Erythroblast (primary cell): ENCODE results near the gene PKLR.
"Not testable (repeated sequence)": the region's sequence is repeated elsewhere in the genome, so short reads cannot be mapped to it uniquely, and the experiment has no call there.

Experiments
- DNase-seq, 2 experiments: peaks; one replicate each; lab custom pipeline; 2025; lab: John Stamatoyannopoulos, UW
- GATA1 ChIP-seq: IDR thresholded peaks from 2 replicates; pipeline ENCODE4 v1.6.1; 2011; ENCODE audit warnings: low read depth, mild to moderate bottlenecking, control low read depth, low read length, moderate library complexity
- POLR2A ChIP-seq: IDR thresholded peaks from 2 replicates; pipeline ENCODE4 v1.6.1; 2011; ENCODE audit warnings: mild to moderate bottlenecking, low read length

Gene PKLR

DNA sequence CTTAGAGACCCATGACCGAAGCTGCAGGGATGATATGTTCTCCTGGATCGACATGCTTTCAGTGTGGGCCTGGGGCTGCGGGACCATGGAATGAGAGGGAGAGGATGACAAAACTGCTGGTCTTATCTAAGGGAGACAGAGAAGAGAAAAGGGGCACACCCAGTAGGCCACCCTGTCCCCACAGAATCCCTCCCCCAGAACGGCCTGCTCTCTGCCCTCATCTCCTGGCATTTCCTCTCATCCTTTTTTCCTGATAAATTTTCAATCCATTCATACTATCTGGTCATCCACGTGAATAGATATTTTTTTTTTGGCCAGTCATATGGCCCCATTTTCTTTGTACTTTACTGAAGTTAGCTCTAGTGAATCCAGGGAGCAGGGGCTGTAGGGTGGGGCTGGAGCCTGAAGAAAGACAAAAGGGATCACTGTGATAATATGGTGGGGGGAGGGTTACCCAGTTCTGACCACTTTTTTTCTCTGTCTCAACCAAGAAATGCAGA is at the start of gene PKLR:
TSS of gene PKLR (minus strand) at position 97 of the 500 bp plus-strand sequence. CDS start at position 54, 43 bp downstream.
- TF ChIP-seq GATA1 = no peak
- peak; percentile 90 for TF ChIP-seq POLR2A
- peak; percentile 73 to 84 for DNase-seq

DNA sequence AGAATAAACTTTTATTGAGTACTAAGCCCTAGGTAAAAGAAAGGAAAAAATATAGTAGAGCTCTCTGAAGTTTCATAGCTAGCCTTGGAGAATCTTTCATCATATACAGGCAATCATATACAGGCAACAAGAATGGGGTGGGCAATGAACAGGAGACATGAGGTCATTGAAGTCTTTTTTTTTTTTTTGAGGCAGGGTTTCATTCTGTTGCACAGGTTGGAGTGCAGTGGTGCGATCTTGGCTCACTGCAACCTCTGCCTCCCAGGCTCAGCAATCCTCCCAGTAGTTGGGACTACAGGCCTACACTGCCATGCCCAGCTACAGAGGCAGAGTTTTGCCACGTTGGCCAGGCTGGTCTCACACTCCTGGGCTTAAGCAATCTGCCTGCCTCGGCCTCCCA is 41.6 kb upstream of the PKLR start:
- TF ChIP-seq GATA1 (no peak), POLR2A (no peak)
- DNase-seq = no peak

DNA sequence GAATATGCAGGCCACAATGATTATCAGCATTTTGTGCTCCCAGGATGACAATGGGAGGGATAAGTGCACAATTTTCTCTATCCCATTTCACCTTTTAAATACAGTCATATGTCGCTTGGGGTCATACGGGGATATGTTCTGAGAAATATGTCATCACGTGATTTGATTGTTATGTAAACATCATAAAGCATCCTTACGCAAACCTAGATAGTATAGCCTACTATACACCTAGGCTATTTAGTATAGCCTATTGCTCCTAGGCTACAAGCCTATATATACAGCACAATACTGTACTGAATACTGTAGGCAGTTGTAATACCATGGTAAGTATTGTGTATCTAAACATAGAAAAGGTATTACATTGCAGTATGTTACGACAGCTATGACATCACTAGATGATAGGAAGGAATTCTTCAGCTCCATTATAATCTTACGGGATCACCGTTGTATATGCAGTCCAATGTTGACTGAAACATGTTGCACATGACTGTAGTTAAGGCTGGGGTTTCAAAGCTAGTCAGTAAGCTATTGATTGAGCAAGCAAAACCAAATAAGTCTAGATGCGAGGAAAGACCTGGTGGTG is 38.4 kb upstream of the PKLR start:
- no peak for TF ChIP-seq GATA1
- no peak for TF ChIP-seq POLR2A
- peak in 1 of 2 experiments; percentile 19 for DNase-seq

DNA sequence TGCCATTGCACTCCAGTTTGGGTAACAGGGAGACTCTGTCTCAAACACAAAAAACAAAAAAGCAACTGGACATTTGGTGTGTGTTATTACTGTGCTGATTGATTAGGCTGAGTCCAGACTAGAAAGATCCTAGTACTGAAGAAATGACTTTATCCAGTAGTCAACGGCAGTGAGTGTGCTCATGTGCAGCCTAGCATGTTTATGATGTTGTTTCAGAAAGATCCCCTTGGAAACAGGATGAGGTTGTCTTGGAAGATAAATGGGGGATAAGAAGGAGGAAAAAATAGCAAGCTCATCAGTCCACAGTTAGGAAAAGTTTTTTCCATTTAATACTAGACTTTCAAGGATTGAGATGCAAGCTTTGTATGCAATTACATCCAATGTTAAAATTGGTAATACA is 33.7 kb upstream of the PKLR start:
- no peak for TF ChIP-seq GATA1
- TF ChIP-seq POLR2A = no peak
- DNase-seq = no peak

DNA sequence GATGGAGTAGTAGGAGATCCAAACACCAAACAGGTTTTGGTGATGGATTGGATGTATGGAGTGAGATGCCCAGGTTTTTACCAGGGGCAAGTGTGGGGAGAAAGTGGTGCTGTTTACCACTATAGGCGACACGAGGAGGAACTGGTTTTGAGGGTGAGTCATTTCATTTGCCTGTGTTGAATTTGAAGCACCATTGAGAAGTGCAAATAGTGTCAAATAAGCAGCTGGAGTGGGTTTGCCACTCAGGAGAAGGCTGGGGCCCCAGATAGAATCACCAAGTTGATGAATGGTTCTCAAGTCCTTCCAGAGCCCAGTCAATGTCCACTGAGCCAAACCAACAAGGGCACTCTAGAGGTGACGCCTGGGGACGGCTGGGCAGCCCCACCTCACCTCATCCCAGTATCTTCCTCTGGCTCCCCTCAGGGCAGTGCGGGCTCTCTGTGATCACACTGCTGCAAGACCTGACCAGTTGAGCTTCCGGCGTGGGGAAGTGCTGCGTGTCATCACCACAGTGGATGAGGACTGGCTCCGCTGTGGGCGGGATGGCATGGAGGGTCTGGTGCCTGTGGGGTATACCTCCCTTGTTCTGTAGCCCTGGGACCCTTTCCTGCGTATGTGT is 28.9 kb upstream of the PKLR start:
- peak in 1 of 2 experiments; percentile 7 for DNase-seq
- TF ChIP-seq GATA1 (no peak), POLR2A (no peak)

DNA sequence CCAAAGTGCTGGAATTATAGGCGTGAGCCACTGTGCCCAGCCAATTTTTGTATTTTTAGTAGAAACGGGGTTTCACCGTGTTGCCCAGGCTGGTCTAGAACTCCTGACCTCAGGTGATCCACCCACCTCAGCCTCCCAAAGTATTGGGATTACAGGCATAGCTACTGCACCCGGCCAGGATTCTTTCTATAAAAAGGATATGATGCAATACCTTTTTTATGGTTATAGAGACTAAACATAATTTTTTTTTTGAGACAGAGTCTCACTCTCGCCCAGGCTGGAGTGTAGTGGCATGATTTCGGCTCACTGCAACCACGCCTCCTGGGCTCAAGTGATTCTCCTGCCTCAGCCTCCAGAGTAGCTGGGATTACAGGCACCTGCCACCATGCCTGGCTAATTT is 27.6 kb upstream of the PKLR start:
- DNase-seq = not testable (repeated sequence)

DNA sequence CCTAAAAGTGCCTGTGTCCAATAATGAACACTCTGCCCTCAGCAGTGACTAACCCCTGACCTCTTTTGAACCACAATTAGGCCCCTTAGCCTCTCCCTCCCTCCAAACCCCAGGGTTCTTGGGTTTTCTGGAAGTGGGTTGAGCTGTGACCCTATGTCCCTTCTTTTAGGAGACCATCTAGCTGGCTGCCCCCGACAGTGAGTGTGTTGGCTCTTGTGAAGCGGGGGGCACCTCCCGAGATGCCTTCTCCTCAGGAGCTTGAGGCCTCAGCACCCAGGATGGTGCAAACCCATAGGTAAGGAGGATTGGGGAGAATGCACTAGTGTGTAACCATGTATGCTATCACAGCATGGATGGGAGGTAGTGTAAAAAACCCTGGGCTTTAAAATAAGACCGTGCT is 26.7 kb upstream of the PKLR start:
- no peak for DNase-seq
- TF ChIP-seq GATA1 (no peak), POLR2A (no peak)

DNA sequence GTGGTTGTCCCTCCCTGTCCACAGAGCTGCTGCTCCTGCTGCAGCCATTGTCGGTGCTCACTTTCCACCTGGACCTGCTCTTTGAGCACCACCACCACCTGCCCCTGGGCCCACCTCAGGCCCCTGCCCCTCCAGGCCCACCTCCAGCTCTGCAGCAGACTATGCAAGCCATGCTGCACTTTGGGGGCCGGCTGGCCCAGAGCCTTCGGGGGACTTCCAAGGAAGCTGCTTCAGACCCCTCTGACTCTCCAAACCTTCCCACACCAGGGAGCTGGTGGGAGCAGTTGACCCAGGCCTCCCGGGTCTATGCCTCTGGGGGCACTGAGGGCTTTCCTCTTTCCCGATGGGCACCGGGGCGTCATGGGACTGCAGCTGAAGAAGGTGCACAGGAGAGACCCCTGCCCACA is 25.4 kb upstream of the PKLR start:
- TF ChIP-seq POLR2A (no peak), GATA1 (no peak)
- no peak for DNase-seq

DNA sequence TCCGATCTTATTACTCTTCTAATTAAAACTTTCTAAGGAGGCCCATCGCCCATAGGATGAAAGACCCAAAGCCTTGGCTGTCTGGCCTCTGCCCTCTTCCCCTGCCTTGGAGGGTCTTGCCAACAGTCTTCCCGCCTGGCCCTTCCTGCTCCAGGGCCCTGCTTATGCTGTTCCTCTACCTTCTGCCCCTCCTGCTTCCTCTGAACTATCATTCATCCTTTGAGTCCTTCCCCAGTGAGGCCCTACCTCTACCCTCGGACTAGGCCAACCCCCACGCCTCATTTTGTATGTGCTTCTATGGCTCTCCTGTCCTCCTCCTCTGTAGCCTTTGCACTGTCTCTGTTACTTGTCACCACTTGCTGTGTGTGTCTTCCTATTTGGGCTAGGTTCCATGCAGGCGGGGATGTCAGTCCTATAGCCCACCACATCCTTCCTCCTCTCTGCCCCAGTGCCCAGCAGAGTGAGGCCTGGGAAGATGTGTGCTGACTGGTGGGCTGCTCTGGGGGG is 24.8 kb upstream of the PKLR start:
- no peak for DNase-seq
- TF ChIP-seq GATA1 (no peak), POLR2A (no peak)

DNA sequence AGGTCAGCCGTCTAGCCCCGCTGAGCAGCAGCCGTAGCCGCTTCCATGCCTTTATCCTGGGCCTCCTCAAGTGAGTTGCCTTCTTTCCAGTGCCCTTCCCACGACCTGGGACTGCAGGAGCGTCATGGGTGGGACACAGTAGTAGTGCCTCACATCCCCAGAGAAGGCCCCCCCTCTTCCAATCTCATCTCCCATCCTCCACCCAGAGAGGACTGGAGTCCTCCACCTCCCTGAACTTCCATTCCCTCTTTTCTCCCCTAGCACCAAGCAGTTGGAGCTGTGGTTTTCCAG is 24.3 kb upstream of the PKLR start:
- DNase-seq = no peak
- TF ChIP-seq POLR2A = no peak
- TF ChIP-seq GATA1 = no peak

DNA sequence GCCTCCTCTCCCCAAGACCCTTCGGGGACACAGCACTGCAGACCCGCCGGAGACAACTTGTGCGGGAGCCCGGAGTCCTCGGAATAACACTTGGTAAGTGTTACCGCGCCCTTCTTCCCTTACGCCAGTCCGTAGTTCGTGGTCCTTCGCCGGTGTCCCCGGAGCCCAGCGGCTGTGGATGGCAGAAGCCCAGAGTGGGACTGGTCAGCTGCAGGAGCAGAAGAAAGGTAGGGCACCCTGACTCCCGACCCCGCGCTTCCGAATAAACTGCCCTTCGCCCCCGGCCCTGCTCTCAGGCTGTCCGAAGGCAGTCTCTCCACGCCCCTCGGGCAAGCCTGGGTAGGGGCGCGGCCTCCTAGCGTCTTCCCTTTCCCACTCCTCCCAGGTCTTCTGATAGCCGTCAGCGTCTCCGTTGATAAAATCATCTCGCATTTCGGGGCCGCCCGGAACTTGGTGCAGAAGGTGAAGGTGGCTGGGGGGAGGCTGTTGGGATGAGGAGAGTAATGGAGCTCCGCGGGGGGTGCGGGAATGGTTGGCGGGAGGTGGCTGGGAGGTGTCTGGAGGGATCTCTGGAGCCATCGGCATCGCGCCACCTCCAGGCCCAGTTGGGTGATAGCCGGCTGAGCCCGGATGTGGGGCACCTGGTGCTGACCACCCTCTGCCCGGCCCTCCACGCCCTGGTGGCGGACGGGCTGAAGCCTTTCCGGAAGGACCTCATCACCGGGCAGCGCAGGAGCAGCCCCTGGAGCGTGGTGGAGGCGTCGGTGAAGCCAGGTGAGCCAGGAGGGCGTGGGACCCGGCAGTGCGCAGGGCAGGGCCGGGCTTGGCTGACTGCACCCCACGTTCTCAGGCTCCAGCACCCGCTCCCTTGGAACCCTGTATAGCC is 23.7 kb upstream of the PKLR start:
- peak; percentile 65 to 70 for DNase-seq
- no peak for TF ChIP-seq POLR2A
- no peak for TF ChIP-seq GATA1

DNA sequence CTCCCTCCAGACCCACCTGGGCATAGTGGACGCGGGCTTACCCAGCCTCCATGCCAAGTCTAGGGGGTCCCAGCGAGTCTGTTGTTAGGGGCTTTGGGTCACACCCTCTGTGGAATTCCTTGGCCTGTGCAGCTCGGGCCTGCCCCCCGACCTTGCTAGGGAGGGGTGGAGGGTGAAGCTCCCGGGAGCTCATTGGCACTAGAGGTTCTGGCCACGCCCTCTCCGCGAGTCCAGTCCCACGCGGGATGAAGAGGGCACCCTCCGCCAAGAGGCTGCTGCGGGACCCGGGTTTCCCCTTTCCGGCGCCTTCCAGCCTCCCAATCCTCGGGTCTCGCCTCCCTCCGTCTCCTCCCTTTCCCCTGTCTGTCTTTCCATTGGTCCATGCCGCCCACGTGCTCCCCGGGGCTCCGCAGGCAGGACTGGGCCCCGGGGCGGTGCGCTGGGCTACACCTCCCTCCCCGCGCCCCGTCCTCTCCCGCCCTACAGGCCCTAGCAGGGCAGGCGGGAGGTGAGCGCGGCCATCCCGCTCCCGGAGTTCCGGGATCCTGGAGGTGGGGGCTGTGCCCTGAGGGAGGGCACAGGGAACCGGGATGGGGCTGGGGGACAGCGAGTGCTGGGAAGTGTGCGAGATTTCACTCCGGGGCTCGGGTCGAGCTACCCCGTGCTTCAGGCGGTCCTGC is 22.9 kb upstream of the PKLR start:
- peak; percentile 92 to 94 for DNase-seq
- TF ChIP-seq POLR2A (peak; percentile 66), GATA1 (no peak)

DNA sequence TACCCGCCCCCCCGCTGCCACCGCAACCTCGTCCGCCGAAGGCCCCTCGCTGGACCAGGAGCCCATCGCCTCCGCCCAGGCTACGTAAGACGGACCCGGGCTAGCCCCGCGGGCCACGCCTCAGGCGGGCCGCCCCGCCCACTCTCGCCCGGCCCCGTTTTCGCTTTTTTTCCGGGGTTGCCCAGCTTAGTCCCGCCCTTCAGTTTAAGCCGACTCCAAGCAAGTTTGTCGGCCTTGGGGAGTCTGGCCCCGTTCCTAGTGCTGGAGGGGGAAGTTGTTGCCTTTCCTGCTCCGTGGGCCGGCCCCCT is 22.4 kb upstream of the PKLR start:
- no peak for TF ChIP-seq POLR2A
- no peak for TF ChIP-seq GATA1
- peak; percentile 90 to 94 for DNase-seq
